Coronary artery (tissue), 2 donors: ENCODE measurements around the gene ITGAE.

Experiments
- DNase-seq: peaks from one replicate; pipeline ENCODE4 v3.0.0-alpha.2; 2017; ENCODE audit warnings: low spot score
- H3K27ac ChIP-seq, 2 donors: fragments of 200-600 bp; sonication (generic); one replicate each; pipeline ENCODE4 v1.5.1; 2016 to 2019
- H3K4me3 ChIP-seq: fragments of 200-600 bp; sonication (generic); 2 replicates; pipeline ENCODE4 v1.5.1; 2016; ENCODE audit warnings: mild to moderate bottlenecking, moderate library complexity
- CTCF ChIP-seq: fragments of 200-600 bp; sonication (generic); IDR thresholded peaks from one replicate; pipeline ENCODE4 v1.5.1; 2019; ENCODE audit warnings: antibody characterized with exemption

Gene ITGAE

GRCh38 chr17:3678821-3679530 is 122.0 kb downstream of the ITGAE start:
- Histone ChIP-seq H3K4me3 (no peak overlapping the region), H3K27ac (no peak overlapping the region)
- no peak for TF ChIP-seq CTCF
- no peak for DNase-seq

GRCh38 chr17:3678095-3678820 is 122.7 kb downstream of the ITGAE start:
- H3K4me3 ChIP-seq: no peak overlapping the region
- DNase-seq: no peak
- H3K27ac ChIP-seq: no peak overlapping the region
- TF ChIP-seq CTCF: no peak

- TF ChIP-seq CTCF: no peak
These were observed 125.1 kb downstream of the ITGAE start for GRCh38 chr17:3675886-3676285.

GRCh38 chr17:3672571-3672970 is 128.4 kb downstream of the ITGAE start:
- no peak for DNase-seq
- Histone ChIP-seq H3K4me3 (no peak overlapping the region), H3K27ac (no peak overlapping the region)
- TF ChIP-seq CTCF: no peak

More at GRCh38 chr17:3675886-3676285, 125.1 kb downstream of the ITGAE start:
- Histone ChIP-seq H3K27ac (no peak overlapping the region), H3K4me3 (no peak overlapping the region)
- no peak for DNase-seq

- Histone ChIP-seq H3K4me3 (peak overlapping the region; percentile 100), H3K27ac (no peak overlapping the region)
- no peak for TF ChIP-seq CTCF
- DNase-seq: no peak
These were observed 131.4 kb downstream of the ITGAE start for GRCh38 chr17:3669548-3669947.

- no peak for TF ChIP-seq CTCF
- Histone ChIP-seq H3K27ac (peak overlapping the region; percentile 92 to 100), H3K4me3 (peak overlapping the region; percentile 100)
- no peak for DNase-seq
These were observed 132.0 kb downstream of the ITGAE start for GRCh38 chr17:3669085-3669347.
